ENCODE results near the gene CSKMT.

Gene CSKMT

DNA sequence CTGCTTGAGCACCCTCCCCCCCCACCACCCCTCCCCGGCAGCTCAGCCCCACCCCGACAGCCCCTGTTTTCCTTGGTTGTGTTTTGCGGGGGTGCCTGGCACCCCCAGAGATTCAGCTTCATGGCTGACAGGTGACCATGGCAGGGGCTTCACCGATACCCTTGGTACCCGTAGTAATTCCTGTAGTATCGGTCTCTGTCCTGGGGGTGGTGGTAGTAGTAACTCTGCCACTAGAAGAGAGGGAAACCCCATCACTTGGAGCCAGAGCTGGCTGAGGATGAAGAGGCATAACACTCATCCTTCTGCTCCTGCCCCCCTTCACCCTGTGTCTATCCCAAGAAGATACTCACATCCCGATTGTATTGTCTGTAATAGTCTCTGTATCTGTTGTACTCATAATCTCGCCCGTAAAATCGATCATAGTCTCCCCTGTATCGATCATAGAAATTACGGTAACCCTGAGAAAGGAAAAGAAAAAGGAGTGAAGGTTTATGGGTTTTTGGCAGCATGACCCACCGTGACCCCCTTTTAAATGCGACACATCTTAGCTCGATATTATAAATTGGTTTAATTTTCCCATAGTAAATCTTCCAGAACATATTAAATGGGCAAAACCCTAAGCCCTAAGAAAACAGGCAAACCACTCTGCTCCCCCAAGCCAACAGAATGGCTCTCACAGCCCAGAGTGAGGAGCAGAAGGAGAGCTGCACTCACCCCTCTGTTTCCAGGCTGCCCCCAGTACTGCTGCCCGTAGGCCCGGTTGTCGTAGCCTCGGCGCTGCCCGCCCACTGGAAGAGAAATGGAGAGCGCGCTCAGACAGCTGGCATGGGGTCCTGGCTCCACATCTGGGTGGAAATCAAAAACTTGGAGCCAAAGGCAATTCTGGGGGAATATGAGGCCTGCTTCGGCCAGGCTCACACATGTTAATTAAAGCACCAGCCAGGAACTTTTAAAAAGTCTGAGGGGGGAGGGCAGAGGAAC, 50.3 kb downstream of the CSKMT start:
- in situ Hi-C loops (cut with MboI; ENCODE audit: low sequenced_read_pairs): no loop called here

DNA sequence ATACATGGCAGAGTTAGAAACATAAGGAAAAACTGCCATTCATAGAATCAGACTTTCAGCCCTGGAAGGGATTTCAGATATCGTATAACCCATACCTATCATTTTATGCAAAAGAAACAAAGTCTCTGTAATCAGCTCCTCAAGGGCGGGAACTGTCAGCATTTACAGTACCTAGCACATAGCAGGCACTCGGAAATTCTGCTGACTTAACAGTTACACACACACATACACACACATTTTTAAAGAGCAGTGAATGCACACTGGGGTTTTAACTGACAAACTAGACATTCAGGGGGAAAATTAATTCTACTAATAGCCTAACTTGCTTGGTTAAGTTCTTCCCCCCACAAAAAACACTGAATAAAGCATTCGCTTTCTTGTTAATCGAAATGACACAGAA, 51.1 kb downstream of the CSKMT start:
- in situ Hi-C loops (cut with MboI; ENCODE audit: low sequenced_read_pairs): no loop called here

- in situ Hi-C loops (cut with MboI; ENCODE audit: low sequenced_read_pairs): no loop called here
Measured at GRCh38 chr11:62716816-62717215, 51.7 kb downstream of the CSKMT start.
